Skin of body (tissue), 2 donors: ENCODE results near the gene ZFPM1. TPM values are rescaled to one million over a fixed set of nuclear protein-coding genes. Genes with fewer than 3 reads are reported as not detected.

ENCODE experiments used
- DNase-seq: peaks from one replicate; lab custom pipeline; 2025; lab: John Stamatoyannopoulos, UW
- total RNA-seq: library from RNA; depleted of rRNA; stranded (reverse); fragments of >200 nt; gene quantifications from one replicate; pipeline ENCODE4 v1.2.3, GENCODE V29; 2014

ZFPM1 gene
- total RNA-seq, 1 donor from 2014 or later = 0.69 TPM

GRCh38 chr16:88537859-88538258 is 84.8 kb downstream of the ZFPM1 start:
- DNase-seq = no peak

DNA sequence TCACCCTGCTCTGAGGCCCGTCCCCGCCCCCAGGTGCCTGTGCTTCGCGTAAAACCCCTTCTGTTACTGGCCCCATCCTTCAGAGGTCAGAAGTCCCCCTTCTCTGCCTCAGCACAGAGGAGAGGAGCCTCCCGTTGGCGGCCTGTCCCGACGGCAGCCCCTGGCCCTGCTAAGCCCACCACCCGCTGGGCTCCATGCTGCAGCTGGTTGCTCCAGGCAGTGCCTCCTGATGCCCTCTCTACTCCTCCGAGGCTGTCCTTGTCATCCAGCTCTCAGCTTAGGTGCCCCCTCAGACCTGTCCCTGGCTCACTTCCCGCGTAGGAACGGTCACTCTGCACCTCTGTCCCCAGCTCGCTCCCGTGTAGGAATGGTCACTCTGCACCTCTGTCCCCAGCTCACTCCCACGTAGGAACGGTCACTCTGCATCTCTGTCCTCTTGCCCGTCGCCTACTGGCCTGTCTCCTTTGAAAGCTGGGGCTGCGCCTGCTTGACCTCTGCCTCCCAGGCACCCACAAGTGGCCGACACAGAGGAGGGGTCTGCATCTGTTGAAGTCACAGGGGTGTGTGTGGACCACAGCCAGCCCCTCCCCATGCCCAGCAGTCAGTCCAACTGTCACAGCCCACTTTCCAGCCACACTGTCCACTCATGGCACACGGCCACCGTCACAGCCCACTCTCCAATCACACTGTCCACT is 85.4 kb downstream of the ZFPM1 start:
- no peak for DNase-seq

GRCh38 chr16:88539261-88539651 is 86.2 kb downstream of the ZFPM1 start:
- no peak for DNase-seq

DNA sequence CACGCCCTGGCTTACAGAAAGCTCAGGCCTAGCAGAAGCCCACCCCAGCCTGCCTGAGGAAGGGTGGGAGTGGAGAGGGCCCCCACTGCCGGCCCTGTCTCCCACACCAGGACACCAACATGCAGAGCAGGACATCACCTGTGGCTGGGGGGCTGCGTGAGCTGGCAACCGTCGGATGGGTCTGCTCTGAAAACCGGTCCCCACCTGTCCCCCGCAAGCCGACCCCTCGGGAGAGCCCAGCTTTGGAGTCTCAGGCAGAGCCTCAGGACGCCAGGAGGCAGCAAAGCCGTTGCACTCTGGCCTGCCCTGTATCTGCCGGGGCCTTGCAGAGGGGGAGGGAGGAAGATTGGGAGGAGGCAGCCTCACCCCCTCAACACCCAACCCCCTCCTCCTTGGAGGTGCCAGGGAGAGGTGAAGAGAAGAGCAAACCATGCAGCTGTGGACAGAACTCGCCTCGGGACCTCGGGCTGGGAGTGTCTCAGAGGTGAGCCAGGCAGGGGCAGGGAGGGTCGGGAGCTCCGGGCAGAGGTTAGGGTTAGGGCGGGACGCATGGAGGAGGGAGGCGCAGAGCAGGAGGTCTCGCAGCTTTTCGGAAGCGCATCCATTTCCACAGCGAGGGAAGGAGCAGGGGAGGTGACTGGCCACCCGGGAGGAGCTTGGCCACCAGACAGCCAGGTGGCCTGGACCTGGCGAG is 86.7 kb downstream of the ZFPM1 start:
- DNase-seq = no peak

DNA sequence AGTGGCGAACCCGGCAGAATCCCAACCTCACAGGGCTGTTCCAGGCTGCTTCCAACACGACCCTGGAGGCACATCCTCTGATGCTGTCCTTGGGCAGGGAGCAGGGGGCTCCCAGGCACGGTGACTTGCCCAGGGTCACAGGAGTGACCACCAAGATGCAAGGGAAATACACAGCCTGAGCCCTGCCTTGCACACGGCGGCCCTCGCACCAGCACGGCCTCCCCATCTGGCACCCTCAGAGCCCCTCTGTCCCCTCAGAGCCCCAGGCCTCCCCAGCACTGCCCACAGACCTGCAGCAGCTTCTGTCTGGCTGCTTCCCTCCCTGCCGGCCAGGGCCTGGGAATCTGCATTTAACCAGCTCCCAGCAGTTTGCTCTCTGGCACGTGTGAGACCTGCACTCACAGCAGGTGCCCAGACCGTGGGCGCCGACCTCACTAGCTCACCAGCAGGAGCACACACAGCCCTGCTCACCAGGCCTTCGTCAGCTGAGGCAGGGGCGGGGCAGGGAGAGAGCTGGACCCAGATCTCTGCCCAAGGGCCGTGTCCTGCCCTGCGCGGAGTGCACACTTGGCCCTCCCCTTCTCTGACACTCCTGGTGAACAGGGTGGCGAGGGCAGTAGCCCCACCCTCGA is 87.4 kb downstream of the ZFPM1 start:
- DNase-seq = no peak

DNA sequence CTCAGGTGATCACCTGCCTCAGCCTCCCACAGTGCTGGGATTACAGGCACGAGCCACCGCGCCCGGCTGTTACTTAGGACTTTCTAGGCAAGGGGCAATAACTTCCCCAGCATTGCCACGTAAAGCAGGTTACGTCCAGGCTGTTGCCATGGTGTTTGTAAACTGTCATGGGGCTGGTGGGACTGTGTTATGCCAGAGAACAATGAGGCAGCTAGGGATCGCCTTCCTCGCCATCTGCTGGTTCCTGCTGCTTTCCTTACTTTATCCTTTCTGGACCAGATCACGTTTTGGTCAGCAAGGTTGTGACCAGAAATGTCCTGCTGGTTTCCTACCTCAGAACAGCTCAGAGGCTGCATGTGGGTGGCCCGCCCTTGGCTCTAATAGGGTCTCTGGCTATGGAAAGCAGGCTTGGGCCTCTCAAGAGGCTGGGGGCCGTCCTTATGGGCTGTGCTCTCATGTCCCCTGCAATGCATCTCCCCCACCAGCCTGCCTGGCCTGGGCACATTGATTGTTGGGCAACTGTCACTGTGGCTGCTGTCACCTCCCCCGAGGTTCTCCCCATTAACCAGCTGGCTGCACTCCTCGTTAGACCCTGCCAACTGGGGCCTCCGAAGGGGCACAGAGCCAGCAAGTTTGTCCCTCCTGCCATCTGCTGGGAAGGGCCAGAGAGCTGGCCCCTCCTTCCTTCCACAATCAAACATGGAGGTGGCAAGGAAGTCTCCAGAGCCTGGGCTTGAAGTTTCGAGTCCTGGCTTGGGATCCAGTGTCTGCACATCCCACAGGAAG is 88.9 kb downstream of the ZFPM1 start:
- no peak for DNase-seq

DNA sequence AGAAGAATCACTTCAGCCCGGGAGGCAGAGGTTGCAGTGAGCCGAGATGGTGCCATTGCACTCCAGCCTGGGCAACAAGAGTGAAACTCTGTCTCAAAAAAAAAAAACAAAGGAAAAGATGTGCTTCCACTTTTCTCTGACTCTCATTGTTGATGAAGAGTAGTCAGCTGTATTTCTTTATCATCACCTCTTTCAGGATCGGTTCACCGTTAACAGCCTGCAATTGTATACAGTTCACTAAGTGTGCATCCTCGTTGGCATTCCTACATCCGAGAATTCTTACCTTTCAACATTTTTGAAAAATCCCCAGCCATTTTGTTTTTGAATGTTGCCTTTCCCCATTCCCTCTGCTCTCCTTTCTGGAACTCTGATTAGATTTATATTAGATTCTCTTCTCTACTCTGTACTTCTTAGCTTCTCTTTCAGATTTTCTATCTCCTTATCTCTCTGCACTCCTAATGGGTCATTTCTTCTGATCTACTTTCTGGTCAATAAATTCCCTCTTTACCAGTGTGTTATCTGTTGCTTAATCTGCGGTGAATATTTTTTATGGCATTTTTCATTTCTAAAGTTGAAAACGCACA is 90.2 kb downstream of the ZFPM1 start:
- DNase-seq = no peak

DNA sequence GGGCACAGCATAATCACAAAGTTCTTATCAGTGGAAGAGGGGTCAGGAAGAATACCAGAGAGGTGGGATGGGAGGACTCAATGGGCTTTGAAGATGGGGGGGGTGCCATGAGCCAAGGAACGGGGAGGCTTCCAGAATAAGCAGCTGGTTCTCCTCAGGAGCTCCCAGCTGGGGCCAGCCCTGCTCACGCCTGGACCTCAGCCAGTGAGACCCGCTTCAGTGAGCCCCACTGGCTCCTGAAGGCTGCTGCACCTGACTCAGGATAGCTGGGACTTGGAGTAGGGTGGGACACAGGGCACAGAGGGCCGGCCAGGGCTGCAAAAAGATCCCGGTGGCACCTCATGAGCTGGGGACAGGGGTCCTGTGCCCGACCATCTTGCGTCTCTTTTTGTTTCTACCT is 92.7 kb downstream of the ZFPM1 start:
- no peak for DNase-seq

GRCh38 chr16:88548131-88548874 is 95.2 kb downstream of the ZFPM1 start:
- no peak for DNase-seq

DNA sequence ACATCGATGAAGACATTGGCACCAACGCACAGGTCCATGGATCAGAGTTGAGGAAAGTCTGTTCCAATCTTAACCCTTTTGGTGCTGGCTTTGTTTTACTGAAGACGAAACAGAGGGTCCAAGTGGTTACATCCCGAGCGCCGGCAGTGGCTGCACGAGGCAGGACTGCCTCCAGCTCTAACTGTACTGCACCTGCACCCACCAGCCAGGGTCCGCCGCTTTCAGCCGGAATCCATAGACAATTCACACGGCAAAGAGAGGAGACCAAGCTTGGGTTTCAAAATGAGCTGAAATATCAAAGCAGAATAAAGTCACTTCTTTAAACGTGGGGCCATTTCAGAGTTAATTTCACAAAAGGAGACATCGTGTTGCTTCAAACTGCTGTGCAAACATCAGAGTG is 95.9 kb downstream of the ZFPM1 start:
- no peak for DNase-seq

- no peak for DNase-seq
Measured at GRCh38 chr16:88549671-88550245, 96.7 kb downstream of the ZFPM1 start.

DNA sequence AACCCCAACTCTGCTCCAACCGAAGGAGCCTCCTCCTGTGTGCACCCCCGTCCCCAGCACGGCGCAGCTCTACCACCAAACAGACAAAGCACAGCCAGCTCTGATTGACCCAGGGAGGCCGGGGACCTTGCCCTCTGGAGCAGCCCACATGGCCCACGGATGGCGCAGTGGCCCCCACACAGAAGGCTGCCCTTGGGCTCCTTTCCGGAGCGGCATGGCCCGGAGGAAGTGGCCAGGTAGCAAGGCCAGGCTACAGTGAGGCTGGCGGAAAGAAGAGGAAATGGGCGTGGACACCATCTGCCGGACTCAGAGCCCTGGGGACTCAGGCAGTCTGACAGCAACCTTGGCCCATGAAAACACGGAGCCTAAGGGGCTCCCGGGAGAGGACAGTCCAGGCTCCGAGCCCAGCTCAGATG is 97.2 kb downstream of the ZFPM1 start:
- DNase-seq = peak; percentile 24

DNA sequence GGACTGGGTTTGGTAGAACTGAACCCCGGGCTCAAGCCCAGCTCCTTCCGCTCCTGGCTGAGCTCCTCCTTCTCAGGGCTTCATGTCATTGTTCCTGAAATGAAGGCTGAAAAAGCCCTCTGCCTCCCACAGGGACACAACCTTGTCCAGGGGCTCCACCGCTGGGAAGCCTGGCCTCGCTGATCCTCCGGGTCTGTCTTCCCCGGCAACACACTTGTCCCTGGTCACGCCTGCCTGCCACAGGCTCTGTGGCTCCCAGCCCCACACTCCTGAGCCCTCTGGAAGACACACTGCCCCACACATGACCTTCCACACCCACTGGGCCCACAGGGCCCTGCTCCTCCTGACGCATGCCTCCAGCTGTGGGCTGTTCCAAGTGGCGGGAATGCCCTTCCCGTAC is 99.1 kb downstream of the ZFPM1 start:
- DNase-seq = no peak

GRCh38 chr16:88552815-88553214 is 99.7 kb downstream of the ZFPM1 start:
- no peak for DNase-seq

DNA sequence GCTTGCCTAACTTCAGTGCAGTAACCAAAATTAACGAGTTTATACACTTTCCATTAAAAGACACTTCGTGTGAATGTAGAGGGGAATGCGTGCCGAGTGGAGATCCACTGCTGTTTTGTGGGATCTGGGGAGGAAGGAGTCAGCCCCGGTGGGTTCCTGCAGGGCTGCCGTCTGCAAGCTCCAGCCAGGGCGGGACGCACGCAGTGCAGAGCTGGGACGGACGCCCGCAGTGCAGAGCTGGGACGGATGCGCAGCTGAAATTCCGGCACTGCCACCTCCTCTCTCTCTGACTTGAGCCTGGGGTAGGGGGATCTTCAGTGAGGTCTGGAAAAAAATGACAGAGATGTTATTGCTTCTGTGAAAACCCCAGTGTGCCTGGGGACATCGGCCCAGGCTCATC is 100.7 kb downstream of the ZFPM1 start:
- no peak for DNase-seq

DNA sequence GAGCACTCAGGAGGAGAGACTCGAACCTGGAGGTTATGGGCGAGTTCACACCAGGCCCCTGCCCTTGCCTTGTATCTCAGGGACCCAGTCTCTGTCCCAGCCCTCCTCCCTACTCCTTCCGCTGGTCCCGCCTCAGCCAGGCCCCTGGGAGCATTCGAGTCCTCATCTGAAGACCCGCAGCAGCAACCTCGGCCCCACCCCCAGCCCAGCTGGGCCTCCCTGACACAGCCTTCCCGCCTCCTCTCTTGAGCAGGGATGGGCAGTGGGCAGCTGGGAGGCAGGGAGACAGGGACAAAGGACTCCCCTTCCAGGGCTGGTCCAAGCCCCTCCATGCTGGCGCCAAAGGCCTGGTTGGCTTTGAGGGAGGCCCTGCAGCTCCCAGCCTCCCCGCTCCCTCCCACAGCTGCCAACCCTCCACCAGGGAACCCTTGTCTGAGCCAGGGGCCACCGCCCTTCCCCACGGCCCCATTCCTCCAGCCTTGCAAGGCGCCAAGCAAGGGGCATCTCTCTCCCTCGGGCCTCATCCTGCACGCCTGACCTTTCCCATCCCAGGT is 101.7 kb downstream of the ZFPM1 start:
- DNase-seq = no peak

DNA sequence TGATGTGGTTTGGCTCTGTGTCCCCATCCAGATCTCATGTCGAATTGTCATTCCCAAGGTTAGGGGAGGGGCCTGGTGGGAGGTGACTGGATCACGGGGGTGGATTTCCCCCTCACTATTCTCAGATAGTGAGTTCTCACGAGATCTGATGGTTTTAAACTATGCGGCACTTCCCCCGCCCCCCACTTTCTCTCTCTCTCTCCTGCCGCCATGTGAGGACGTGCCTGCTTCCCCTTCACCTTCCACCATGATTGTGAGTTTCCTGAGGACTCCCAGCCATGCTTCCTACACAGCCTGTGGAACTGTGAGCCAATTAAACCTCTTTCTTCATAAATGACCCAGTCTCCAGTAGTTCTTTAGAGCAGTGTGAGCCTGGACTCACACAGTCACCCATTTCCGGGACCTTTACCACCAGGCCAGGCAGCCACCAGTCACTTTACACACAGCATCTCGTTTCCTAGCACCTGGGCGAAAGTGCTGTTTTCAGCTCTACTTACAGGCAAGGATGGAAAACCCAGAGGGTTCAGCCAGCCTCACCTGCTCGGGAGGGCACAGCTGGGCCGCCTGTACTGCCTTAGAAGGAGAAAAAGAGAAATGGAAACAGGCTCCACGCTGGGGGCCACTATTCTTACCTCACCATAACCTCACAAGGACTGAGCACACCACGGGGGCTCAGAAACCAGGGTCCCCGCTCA is 103.4 kb downstream of the ZFPM1 start:
- DNase-seq = no peak

DNA sequence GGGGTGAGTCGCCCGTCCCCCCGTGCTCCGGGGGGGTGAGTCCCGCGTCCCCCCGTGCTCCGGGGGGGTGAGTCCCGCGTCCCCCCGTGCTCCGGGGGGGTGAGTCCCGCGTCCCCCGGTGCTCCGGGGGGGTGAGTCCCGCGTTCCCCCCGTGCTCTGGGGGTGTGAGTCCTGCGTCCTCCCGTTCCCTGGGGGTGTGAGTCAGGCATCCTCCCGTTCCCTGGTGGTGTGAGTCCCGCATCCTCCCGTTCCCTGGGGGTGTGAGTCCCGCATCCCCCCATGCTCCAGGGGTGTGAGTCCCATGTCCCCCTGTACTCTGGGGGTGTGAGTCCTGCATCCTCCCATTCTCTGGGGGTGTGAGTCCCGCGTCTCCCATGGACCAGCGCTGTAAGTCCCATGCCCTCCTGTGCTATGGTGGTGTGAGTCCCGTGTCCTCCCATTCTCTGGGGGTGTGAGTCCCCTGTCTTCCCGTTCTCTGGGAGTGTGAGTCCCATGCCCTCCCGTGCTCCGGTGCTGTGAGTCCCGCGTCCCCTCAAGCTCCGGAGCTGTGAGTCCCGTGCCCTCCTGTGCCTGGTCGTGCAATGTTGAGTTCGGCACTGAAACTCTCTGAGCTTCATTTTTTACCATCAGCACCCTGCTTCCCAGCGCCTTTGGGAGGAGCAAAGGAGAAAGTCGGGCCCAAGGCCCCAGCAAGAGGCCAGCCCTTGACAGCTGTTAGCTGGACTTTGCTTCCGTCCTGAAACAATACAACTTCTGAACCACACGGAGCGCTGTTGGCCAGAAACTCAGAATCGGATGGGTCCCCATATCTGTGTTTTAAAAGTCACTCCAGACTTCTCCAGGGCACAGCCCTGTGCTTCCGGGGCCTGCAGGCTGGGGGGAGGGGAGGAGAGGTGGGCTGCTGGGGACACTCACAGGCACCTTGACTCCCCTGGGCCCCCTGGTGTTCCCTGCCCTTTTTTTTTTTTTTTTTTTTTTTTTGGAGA is 105.7 kb downstream of the ZFPM1 start:
- peak; percentile 53 for DNase-seq
